HG02763 (cell line): ENCODE data around the gene NAT10.

Experiments
- ATAC-seq: cut with Tn5 transposase; IDR thresholded peaks from one replicate; pipeline ENCODE4 v1.9.1; 2021; ENCODE audit warnings: mild to moderate bottlenecking, moderate library complexity; ENCODE audit not compliant: unreplicated experiment

The NAT10 gene

DNA sequence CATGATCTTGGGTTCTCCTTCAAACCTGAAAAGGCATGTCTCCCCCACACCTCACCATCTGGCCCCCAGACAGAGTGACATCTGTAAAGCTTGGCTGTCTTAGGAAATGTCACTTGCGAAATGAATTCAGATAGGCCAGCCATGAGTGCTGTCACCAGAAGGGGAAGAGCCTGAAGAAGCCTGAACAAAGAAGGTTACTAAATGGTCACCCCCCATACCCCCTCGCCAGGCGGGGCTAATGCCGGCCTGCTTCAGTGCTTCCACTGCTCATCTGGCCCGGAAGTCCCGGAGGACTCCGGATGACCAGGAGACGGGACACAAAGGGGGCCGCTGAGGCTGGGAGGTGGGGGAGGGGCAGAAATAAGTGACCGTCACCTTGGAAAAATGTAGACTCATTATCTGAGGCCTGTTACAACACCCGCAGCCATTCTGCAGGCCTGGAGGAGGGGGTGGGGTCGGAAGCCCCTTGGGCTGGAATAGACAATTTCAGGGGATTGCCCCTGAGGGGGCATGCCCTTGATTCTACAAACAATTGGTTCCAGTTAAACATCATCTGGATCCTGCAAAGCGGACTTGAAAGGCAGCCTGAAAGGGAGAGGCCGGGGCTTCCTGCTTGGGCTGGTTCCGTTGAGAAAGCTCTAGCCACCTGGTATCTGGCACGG lies 43.2 kb downstream of the NAT10 start:
- ATAC-seq: no peak

GRCh38 chr11:34149274-34149673 lies 43.8 kb downstream of the NAT10 start:
- ATAC-seq: no peak

DNA sequence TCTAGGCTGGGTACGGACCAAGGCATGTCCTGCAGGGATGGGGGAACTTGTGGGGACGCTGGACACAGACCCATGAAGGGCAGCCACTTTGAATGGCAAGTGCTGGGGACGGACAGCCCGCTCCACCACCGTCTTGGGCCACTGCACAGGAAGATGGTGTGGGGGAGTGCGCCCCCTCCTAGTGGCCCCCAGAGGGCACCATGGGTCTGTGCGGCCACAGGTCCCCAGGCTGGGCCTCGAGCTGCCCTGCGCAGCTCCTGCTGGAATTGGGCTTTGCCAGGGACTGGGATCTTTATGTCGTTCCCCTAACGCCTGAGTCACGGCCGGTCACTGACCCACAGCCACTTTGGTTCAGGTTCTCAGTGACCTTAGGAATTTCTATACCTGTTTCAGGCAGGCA lies 44.4 kb downstream of the NAT10 start:
- no peak for ATAC-seq

DNA sequence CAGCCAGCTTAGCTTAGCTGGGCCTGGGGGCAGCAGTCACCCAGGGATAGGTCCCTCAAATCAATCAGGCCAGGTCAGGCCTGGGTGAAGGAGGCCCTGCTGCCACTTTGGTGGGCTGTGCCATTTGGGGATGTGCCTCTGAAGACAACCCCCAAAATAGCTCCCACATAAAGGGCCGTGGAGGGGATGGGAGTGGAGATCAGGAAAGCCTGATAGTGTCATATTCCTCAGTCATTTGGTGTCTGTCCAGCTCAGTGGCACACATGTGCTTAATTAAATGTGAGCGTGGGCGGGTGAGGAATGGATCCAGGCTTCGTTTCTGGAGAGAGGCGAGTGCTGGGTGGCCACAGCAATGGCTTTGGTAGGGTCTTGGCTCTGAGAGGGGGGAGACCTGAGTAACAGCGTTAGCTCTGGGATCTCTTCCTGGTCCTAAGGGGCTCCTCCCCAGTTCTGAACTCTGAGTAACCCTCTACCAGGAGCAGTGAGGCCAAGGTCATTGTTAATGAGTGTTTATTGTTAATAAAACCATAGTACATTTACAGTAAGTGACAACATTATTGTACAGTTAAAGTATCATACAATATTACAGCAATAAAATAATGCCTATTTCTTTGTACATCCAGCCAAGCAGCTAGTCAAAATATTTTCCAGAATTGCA lies 45.2 kb downstream of the NAT10 start:
- no peak for ATAC-seq

- ATAC-seq: no peak
These were observed 45.7 kb downstream of the NAT10 start for GRCh38 chr11:34151166-34151565.

- ATAC-seq: no peak
These were observed 46.8 kb downstream of the NAT10 start for GRCh38 chr11:34151916-34152845.

DNA sequence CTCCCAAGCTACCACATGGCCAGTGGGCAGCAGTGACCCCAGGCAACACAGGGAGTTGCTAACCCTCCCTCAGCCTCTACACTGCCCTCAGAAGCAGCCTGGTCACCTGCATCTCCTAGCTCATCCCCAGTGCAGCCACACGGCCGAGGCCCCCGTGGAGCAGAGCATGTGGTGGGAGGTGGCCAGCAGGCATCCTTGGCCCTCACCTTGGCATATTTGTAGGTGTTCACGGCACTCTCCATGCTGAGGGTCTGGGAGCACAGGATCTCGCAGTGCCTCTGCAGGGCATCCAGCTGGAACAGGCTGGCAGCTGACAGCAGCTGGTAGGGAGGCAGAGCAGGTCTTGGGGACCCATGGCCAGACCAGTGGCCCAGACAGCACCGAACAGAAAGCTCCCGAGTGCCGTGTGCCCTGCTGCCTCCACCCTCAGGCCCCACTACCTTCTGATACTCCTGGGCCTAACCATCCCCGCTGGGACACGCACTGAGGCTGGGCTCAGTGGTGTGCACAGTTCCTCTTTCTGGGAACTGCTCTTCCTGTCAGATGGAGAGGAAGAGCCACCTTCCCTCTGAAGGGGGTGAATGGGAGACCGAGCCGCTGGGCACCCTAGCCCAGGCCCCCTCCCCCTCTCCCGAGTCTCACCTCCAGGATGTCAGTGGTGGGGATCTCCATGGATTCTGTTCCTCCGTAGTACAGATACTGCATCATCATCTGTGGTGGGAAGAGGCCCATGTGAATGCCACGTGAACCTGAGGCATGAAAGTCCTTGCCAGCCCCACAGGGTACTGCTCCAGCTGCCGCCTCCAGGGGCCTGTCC lies 48.8 kb downstream of the NAT10 start:
- peak; percentile 66 for ATAC-seq

GRCh38 chr11:34155057-34155756 lies 49.8 kb downstream of the NAT10 start:
- no peak for ATAC-seq

- no peak for ATAC-seq
These were observed 50.3 kb downstream of the NAT10 start for GRCh38 chr11:34155757-34156062.

DNA sequence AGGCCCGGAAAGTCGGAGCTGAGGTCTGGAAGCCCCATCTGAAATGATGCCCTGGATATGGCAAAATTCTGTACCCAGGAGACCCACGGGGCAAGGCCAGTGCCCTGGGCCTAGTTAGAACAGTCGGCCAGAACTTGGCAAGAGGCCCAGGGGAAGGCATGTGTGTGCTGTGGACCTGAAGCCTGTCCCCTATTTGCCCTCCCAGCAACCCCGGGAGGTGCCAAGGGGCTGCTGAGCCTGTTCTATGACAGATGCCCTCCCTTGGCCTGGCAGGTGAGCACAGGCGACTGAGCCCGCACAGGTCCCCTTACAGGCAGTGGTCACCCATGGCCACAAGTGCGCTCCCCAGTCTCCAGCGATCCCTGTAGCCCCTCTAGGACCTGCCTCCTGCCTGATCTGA lies 51.7 kb downstream of the NAT10 start:
- ATAC-seq: no peak

GRCh38 chr11:34158661-34159060 lies 53.2 kb downstream of the NAT10 start:
- ATAC-seq: no peak

DNA sequence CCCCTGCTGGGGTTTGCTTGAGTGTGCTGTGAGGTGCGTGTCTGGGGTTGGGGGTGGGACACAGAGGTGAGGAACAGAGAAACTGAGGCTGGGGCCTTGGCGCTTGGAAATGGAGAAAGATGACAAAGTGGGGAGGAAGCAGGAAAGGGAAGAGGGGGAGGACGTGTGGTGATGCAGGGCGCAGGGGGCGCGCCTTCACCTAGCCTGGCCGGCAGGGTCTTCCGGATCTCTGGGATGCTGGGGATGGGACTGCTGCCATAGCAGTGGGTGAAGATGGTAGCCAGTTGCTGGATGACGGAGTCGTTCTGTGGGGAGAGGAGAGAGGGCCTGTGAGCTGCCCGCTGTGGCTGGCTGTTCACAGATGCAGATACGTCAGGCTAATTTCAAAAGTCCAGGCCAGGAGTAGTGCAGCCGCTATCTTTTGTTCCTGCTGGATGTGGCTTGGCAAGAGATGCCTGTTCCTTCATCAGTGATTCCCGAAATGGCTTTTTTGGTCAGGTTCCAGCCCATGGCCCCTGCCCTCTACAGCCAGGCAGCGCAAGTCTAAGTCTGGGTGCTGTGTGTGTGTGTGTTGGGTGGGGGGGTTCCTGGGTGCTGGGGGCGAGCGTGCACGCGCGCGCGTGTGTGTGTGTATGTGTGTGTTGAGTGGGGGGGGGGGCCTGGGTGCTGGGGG lies 54.8 kb downstream of the NAT10 start:
- no peak for ATAC-seq

- ATAC-seq: no peak
These were observed 55.4 kb downstream of the NAT10 start for GRCh38 chr11:34160791-34161190.

DNA sequence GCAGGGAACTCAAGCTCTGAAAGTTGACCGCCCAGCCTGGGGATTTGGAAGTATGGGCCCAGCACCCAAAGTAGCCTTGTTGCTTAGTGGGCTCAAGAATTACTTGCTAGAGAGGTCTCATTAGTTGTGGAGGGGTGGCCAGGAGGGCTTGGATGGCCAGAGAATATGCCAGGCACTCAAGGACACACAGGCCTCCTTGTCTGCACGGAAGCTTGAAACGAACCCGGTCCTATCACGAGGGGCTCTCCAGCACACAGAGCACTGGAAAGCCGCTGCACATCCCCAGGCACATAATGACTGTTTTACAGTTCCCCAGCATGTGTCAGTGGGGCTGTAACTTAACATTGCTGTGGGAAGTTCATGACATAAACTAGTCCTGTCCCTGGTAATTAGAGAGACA lies 55.9 kb downstream of the NAT10 start:
- ATAC-seq: no peak

DNA sequence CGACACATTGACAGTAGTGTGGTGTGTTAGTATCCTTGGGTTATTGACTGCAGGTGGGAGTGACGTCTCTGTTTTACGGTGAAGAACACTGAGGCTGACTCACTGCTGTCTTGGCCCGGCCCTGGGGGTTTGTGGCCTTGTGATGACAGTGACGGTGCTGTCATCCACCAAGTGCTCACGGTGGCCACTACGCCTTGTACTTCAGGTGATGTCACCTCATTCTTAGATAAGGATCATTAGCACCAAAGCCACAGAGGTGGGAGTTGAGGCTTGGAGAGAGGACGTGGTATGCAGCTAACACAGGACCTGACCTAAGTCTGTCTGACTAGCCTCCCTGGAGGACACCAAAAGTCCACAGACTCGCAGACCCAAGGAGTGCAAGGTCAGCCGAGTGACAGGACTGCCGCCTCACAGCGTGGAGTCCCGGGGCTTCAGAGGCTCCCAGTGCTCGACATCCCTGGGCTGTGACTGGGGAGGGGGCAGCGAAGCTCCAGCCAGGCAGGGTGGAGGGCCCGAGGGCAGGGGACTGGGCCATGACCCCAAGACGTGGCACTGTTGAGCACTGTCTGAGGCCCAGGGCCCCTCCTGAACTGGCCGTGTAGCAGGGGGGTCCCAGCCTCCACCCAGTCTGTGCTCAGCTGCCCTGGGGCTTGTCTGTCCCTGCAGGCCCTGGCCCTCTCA lies 56.5 kb downstream of the NAT10 start:
- no peak for ATAC-seq

DNA sequence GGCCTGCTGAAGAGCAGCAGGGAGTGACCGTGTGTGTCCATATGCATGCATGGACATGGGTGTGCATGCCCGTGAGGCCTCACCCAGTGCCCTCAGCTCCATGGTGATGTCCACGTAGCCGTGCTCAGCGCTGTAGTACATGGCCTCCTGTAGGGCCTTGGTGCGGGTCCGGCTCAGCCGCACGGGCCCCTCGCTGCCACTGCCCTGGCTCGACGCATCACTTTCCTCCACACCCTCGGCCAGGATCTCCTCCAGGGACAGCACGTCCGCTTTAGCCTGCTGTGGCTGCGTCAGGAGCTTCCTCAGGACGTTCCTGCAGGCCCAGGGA lies 57.0 kb downstream of the NAT10 start:
- ATAC-seq: no peak

DNA sequence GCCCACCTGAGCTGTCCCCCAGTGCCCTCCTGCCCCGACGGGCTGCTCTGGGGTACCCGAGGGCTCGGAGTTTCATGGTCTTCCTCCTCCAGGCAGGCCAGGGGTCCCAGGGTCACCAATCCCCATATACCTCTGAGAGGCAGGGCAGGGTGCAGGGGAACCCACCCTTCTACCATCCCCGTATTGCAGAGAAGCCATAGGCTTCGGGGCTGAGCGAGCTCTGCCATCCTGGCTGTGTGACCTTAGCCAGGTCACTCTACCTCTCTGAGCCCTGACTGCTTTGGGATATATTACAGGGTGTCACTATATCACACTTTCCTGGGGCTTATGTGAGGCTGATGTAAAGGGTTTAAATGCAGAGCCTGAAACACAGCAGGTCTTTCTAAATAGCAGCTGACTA lies 57.4 kb downstream of the NAT10 start:
- ATAC-seq: no peak

- ATAC-seq: no peak
These were observed 59.7 kb downstream of the NAT10 start for GRCh38 chr11:34165121-34165520.

- no peak for ATAC-seq
These were observed 60.5 kb downstream of the NAT10 start for GRCh38 chr11:34165786-34166555.
